Central memory CD4-positive, alpha-beta T cell (primary cell): ENCODE data around the gene MARCHF9.

Experiments used
- DNase-seq: peaks from one replicate; pipeline ENCODE4 v3.0.0; 2022

Gene MARCHF9

GRCh38 chr12:57807285-57807684 is 52.4 kb downstream of the MARCHF9 start:
- DNase-seq: no peak

DNA sequence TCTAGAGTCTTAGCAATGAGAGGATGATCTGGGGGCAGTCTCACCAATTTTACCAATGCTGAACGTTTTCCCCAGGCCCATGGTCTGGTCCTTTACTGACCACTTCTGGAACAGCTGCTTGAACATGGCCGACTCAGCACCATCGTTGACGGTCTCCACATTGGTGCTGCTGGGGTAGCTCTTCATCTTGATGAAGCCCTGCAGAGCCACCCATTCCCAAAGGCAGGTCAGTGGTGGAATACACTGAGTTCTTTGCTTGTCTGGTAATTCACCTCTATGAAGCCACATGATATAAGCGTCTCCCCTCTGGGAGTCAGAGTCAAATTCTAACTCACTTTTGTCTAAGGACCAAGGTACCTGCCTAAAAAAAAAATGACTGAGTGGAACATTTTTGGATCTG is 53.4 kb downstream of the MARCHF9 start:
- no peak for DNase-seq

GRCh38 chr12:57809425-57809824 is 54.5 kb downstream of the MARCHF9 start:
- no peak for DNase-seq
